HCT116 (cell line): ENCODE results near the gene MYO5C. TPM values are rescaled to one million over a fixed set of nuclear protein-coding genes. Genes with fewer than 3 reads are reported as not detected.
A peak's percentile ranks its signal among the peaks of the same experiment; 100 is the strongest.

Experiments
- ATAC-seq: fragments of 200-7000 bp; cut with Tn5 transposase; 2 replicates; pipeline ENCODE4 v1.9.1; 2020; ENCODE audit warnings: mild to moderate bottlenecking, moderate library complexity
- BruUV-seq: library from RNA; stranded (reverse); fragments of 400-500 nt; replicated peaks from 2 replicates; lab custom pipeline; 2021; lab: Mats Ljungman, UMichigan
- CTCF ChIA-PET: fragments of 300-600 bp; sonication (Branson Sonifier 250); formaldehyde crosslinking; loops from one replicate; lab custom pipeline; 2021; ENCODE audit warnings: antibody characterized with exemption; lab: Charles Lee
- POLR2A ChIA-PET: fragments of 300-600, 350-600 bp; sonication (Branson Sonifier 250); formaldehyde crosslinking; loops from one replicate; lab custom pipeline; 2021; ENCODE audit warnings: antibody characterized with exemption; lab: Charles Lee
- RAD21 ChIA-PET, 2 experiments: fragments of 300-600 bp; sonication (Branson Sonifier 250); formaldehyde crosslinking; loops; one replicate each; lab custom pipeline; 2023; ENCODE audit warnings: low total read pairs in 2 of 2; ENCODE audit not compliant: uncharacterized antibody in 2 of 2, unreplicated experiment in 2 of 2, low non-redundant PET in 1 of 2; lab: Charles Lee
- DNase-seq: peaks from one replicate; pipeline ENCODE4 v3.0.0-alpha.2; 2010; ENCODE audit warnings: low read depth, low spot score
- H2AFZ ChIP-seq: fragments of 200-600 bp; shearing (Covaris generic), sonication (generic); 2 replicates; pipeline ENCODE4 v1.6.1; 2017; ENCODE audit warnings: low read depth, mixed run types, mixed read lengths, antibody characterized with exemption, low read length; ENCODE audit not compliant: poor library complexity, severe bottlenecking
- H3K27ac ChIP-seq: 2 replicates; pipeline ENCODE4 v1.5.1; 2012; ENCODE audit warnings: low read depth, low read length
- H3K27me3 ChIP-seq: fragments of 200-600 bp; sonication (generic); 2 replicates; pipeline ENCODE4 v1.6.1; 2016; ENCODE audit warnings: mixed run types, low read length, mixed read lengths; ENCODE audit not compliant: insufficient read depth
- H3K36me3 ChIP-seq, 2 experiments: fragments of 200-500 bp in 1 of 2; fragments of 200-600 bp in 1 of 2; sonication (Bioruptor generic) in 1 of 2; sonication (generic) in 1 of 2; 2 replicates each; pipeline versions ENCODE4 v1.5.1 to v1.6.1; 2014 to 2016; ENCODE audit warnings: low read length in 2 of 2, inconsistent platforms in 1 of 2, mixed read lengths in 1 of 2, mixed run types in 1 of 2; ENCODE audit not compliant: insufficient read depth in 2 of 2, control insufficient read depth in 1 of 2
- H3K4me1 ChIP-seq, 2 experiments: fragments of 200-600 bp in 1 of 2; sonication (generic) in 1 of 2; 2 replicates each; pipeline versions ENCODE4 v1.5.1 to v1.6.1; 2012 to 2017; ENCODE audit warnings: low read length in 2 of 2, inconsistent platforms in 1 of 2, mild to moderate bottlenecking in 1 of 2, mixed read lengths in 1 of 2, mixed run types in 1 of 2, moderate library complexity in 1 of 2; ENCODE audit not compliant: insufficient read depth in 2 of 2, control insufficient read depth in 1 of 2
- H3K4me2 ChIP-seq: fragments of 200-600 bp; sonication (generic); 2 replicates; pipeline ENCODE4 v1.6.1; 2017; ENCODE audit warnings: mixed run types, low read length, mixed read lengths
- H3K4me3 ChIP-seq, 2 experiments: fragments of 200-600 bp in 1 of 2; sonication (generic) in 1 of 2; replicated peaks in 1 of 2; 2 replicates each; pipeline ENCODE4 v1.5.1; 2011 to 2016; ENCODE audit warnings: low read length in 2 of 2, control low read depth in 1 of 2, low read depth in 1 of 2, mild to moderate bottlenecking in 1 of 2, mixed read lengths in 1 of 2, mixed run types in 1 of 2
- H3K79me2 ChIP-seq: fragments of 200-600 bp; sonication (generic); 2 replicates; pipeline ENCODE4 v1.6.1; 2017; ENCODE audit warnings: mild to moderate bottlenecking, mixed run types, low read length, moderate library complexity, mixed read lengths; ENCODE audit not compliant: insufficient read depth
- H3K9ac ChIP-seq: fragments of 200-600 bp; sonication (generic); 2 replicates; pipeline ENCODE4 v1.6.1; 2016; ENCODE audit warnings: low read length, mixed read lengths
- H3K9me2 ChIP-seq: fragments of 200-600 bp; sonication (generic), shearing (Covaris generic); 2 replicates; pipeline ENCODE4 v1.6.1; 2017; ENCODE audit warnings: mixed run types, mild to moderate bottlenecking, moderate library complexity; ENCODE audit not compliant: insufficient read depth
- H3K9me3 ChIP-seq, 2 experiments: fragments of 200-500 bp in 1 of 2; fragments of 200-600 bp in 1 of 2; sonication (Bioruptor generic) in 1 of 2; sonication (generic) in 1 of 2; 2 replicates each; pipeline ENCODE4 v1.6.1; 2014 to 2017; ENCODE audit warnings: low read length in 2 of 2, mixed read lengths in 2 of 2, inconsistent platforms in 1 of 2, low read depth in 1 of 2, mild to moderate bottlenecking in 1 of 2, mixed run types in 1 of 2, moderate library complexity in 1 of 2; ENCODE audit not compliant: control insufficient read depth in 1 of 2, insufficient read depth in 1 of 2
- H4K20me1 ChIP-seq: fragments of 200-600 bp; sonication (generic), shearing (Covaris generic); 2 replicates; pipeline ENCODE4 v1.6.1; 2017; ENCODE audit warnings: mixed run types, mild to moderate bottlenecking, moderate library complexity; ENCODE audit not compliant: insufficient read depth
- CBX3 ChIP-seq: IDR thresholded peaks from 2 replicates; pipeline ENCODE4 v1.6.1; 2012; ENCODE audit warnings: low read depth
- CEBPB ChIP-seq: IDR thresholded peaks from 2 replicates; pipeline ENCODE4 v1.6.1; 2012; ENCODE audit warnings: low read depth
- POLR2A ChIP-seq: IDR thresholded peaks from 2 replicates; pipeline ENCODE4 v1.7.0; 2011; ENCODE audit warnings: borderline replicate concordance; ENCODE audit not compliant: insufficient read depth, insufficient read length; ENCODE audit errors: extremely low read depth
- RAD21 ChIP-seq: IDR thresholded peaks from 2 replicates; pipeline ENCODE4 v1.6.1; 2012; ENCODE audit warnings: low read depth, mild to moderate bottlenecking
- SIN3A ChIP-seq: IDR thresholded peaks from 2 replicates; pipeline ENCODE4 v1.6.1; 2012; ENCODE audit warnings: low read depth
- SP1 ChIP-seq: IDR thresholded peaks from 2 replicates; pipeline ENCODE4 v1.6.1; 2012; ENCODE audit warnings: low read depth
- TCF7L2 ChIP-seq: IDR thresholded peaks from 2 replicates; pipeline ENCODE4 v1.7.0; 2011; ENCODE audit warnings: borderline replicate concordance, inconsistent platforms; ENCODE audit not compliant: insufficient read depth, insufficient read length; ENCODE audit errors: extremely low read depth
- YY1 ChIP-seq: IDR thresholded peaks from 2 replicates; pipeline ENCODE4 v1.6.1; 2011; ENCODE audit warnings: low read length, low read depth, moderate library complexity, mild to moderate bottlenecking; ENCODE audit not compliant: insufficient replicate concordance; ENCODE audit errors: extremely low read depth
- ZFX ChIP-seq: fragments of 450-650 bp; IDR thresholded peaks from 2 replicates; pipeline ENCODE4 v1.6.1; 2017
- intact Hi-C: fragments of 100-400 bp; cut with micrococcal nuclease; formaldehyde crosslinking; loops from 2 replicates; pipeline ENCODE4 v1.10.0; 2022
- total RNA-seq: library from RNA; stranded (reverse); gene quantifications from one replicate; pipeline ENCODE4 v1.2.1, GENCODE V29; 2021; ENCODE audit not compliant: unreplicated experiment
- TF ChIP-seq, protein P1 (sequence below): IDR thresholded peaks from 2 replicates; pipeline ENCODE4 v1.6.1; 2012; ENCODE audit warnings: low read depth
- TF ChIP-seq, protein P2 (sequence below): IDR thresholded peaks from 2 replicates; pipeline ENCODE4 v1.6.1; 2012
- TF ChIP-seq, protein P3 (sequence below): IDR thresholded peaks from 2 replicates; pipeline ENCODE4 v1.6.1; 2012

The MYO5C gene
- total RNA-seq, 1 experiment from 2014 or later: 34.0 TPM

DNA sequence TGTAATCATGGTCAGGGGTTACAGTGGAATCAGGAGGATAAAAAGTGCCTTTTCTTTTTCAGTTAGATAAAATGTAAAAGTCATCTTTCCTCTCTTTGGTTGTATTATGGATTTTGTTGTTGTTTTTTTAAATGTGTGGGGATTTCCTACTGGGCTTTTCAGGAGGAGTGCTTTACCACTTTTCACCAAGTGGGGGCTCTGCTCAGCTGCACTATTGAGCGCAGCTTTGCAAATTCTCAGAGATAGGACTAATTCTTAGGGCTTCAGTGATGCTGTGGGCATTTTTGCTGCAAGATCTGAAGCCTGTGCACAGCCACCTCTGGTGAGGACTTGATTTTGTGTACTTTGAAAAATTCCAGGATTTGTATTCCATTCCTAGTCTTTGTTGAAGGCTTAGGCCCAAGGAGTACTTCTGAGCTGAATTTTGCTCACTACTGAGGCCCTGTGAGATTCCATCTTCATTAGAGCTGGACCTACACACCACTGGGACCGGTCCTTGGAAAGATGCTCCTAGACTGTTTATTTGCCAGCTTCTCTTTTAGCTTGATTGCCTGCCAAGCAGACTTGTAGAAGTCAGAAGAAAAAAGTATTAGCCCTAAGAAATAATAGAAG is 111.9 kb downstream of the MYO5C start (continued):
- TF ChIP-seq, protein P1, sequence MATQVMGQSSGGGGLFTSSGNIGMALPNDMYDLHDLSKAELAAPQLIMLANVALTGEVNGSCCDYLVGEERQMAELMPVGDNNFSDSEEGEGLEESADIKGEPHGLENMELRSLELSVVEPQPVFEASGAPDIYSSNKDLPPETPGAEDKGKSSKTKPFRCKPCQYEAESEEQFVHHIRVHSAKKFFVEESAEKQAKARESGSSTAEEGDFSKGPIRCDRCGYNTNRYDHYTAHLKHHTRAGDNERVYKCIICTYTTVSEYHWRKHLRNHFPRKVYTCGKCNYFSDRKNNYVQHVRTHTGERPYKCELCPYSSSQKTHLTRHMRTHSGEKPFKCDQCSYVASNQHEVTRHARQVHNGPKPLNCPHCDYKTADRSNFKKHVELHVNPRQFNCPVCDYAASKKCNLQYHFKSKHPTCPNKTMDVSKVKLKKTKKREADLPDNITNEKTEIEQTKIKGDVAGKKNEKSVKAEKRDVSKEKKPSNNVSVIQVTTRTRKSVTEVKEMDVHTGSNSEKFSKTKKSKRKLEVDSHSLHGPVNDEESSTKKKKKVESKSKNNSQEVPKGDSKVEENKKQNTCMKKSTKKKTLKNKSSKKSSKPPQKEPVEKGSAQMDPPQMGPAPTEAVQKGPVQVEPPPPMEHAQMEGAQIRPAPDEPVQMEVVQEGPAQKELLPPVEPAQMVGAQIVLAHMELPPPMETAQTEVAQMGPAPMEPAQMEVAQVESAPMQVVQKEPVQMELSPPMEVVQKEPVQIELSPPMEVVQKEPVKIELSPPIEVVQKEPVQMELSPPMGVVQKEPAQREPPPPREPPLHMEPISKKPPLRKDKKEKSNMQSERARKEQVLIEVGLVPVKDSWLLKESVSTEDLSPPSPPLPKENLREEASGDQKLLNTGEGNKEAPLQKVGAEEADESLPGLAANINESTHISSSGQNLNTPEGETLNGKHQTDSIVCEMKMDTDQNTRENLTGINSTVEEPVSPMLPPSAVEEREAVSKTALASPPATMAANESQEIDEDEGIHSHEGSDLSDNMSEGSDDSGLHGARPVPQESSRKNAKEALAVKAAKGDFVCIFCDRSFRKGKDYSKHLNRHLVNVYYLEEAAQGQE: no peak
- no peak for TF ChIP-seq TCF7L2
- peak; percentile 47 for TF ChIP-seq RAD21
- TF ChIP-seq, all 23 proteins: peak for 2

DNA sequence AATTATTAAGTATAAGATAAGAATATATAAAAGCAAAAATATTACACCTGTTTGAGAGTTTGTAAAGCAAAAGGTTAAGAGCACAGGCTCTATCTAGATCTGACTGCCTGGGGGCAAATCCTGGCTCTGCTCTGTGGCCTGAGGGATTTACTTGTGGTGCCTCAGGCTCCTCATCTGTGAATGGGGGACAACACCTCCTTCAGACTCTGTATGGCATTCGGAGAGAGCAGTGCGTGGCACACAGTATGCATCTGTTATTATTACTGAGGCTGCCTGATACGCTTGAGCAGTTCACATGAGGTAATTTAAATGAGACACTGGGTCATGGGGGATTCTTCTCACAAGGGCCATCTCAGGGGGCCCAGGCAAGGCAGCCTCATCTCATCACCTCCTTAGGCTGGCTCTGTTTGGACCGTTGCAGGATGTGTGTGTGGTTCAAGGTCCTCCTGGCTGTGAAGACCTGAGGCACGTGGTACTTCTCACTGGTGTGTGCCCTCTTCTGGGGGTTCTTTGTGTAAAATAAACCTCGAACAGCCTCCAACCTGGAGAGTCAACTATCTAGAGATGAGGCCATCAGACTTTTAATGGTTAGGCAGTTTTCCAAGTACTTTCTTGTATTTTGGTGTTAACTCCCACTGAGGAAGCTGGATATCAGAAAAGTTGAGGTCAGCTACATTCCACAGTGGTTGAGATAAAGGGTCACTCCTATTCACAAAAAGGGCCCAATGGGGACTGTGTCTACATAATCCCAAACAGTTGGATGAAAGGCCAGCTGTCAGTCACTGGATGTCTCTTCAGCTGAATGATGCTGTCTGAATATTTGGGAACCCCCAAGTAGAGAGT is 113.4 kb downstream of the MYO5C start:
- Histone ChIP-seq H3K79me2 (peaks cover 14% of the 10 kb centered on the region; the same call in 1 of the 2 replicates), H3K27me3 (no peaks in the 10 kb centered on the region), H3K9me3 (peaks cover 0 to 4% of the 10 kb centered on the region in 2 experiments; a peak in 1 of 4 replicates), H3K4me3 (no peak overlapping the region), H3K36me3 (no peaks in the 10 kb centered on the region), H2AFZ (no peak overlapping the region), H4K20me1 (no peaks in the 10 kb centered on the region), H3K9ac (no peak overlapping the region), H3K4me2 (no peak overlapping the region), H3K9me2 (no peaks in the 10 kb centered on the region), H3K27ac (no peak overlapping the region), H3K4me1 (peaks cover 9 to 17% of the 10 kb centered on the region in 2 experiments; a peak in 3 of 4 replicates)
- intact Hi-C loops: no loop called here
- ChIA-PET POLR2A (no interaction called here), RAD21 (no interaction called here), CTCF (interaction anchor here (1.3 kb wide), 1 partner anchor 12 kb away, joined by 3 read pairs; no protein-coding TSS in a partner anchor)
- ATAC-seq (no peak), DNase-seq (no peak)
- TF ChIP-seq, protein P2, sequence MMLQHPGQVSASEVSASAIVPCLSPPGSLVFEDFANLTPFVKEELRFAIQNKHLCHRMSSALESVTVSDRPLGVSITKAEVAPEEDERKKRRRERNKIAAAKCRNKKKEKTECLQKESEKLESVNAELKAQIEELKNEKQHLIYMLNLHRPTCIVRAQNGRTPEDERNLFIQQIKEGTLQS: no peak
- no peak for TF ChIP-seq SP1
- no peak for TF ChIP-seq YY1
- no peak for TF ChIP-seq SIN3A
- TF ChIP-seq ZFX: no peak
- no peak for TF ChIP-seq CBX3
- TF ChIP-seq CEBPB: no peak
- TF ChIP-seq POLR2A: no peak
- TF ChIP-seq, protein P3, sequence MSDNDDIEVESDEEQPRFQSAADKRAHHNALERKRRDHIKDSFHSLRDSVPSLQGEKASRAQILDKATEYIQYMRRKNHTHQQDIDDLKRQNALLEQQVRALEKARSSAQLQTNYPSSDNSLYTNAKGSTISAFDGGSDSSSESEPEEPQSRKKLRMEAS: no peak
- no TSS peak for BruUV-seq
